Measurements from ENCODE around the gene MYO5A.

Gene MYO5A

DNA sequence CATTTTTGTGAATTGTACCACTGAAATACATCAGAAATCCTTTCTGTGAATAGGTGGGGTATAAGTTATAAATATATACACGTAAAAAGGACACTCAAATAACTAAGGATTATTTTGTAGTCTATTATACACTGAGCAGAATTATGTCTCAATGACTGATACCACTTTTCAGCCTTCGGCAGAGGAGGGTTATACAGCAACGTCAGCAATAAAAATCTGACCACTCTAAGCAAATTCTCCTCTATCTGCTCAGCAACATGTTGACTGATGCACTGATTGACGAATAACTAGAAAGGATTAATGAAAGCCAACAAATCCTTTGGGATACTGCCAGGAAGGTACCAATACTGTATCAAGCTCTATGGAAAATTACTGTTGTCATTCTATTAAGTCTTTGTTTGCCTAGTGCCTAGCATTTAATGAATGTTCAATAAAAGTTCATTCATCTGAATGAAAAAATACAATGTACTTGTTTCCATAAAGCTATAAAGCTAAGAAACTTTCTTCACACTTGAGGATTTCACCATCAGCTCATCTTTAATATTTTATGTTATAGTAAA, 34.9 kb upstream of the MYO5A start:
- DNase-seq = no peak
- Histone ChIP-seq H4K20me1 (ENCODE audit: insufficient read depth, low read length) (peaks cover 52% of the 10 kb centered on the region), H3K4me1 (ENCODE audit: low read length) (peaks cover 8% of the 10 kb centered on the region)

DNA sequence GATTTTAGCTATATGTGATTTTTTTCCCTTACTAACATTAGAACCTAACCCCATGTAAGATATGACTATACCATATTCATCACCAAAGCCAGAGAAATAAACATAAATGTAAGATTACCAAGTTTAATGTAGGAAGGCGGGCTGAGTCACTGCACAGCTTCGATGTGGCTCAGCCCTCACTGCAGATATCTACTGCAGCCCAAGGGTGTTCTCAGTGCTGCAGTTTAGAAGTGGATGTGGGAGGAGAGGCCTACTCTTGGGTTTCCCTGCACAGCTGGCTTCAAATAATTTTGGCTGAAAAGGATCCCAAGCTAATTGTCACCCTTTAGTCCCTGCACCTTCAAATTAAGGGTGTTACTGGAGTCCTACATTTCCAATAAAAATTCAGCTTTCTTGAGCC, 30.9 kb upstream of the MYO5A start:
- Histone ChIP-seq H3K4me3 (ENCODE audit: low read length) (no peak overlapping the region), H2AFZ (ENCODE audit: low read length) (no peak overlapping the region), H3F3A (ENCODE audit: insufficient read depth, low read length) (0 out of 2 replicates have a peak, but pooled peaks cover 13% of the 10 kb centered on the region), H3K9ac (ENCODE audit: low read length) (no peak overlapping the region), H3K36me3 (replicated peaks; ENCODE audit: insufficient read depth, low read length) (peaks cover 23% of the 10 kb centered on the region), H3K79me2 (ENCODE audit: low read length) (peaks cover 99% of the 10 kb centered on the region), H3K4me2 (ENCODE audit: low read depth, low read length) (no peak overlapping the region), H3K9me2 (replicated peaks; ENCODE audit: insufficient read depth, low read length) (no peaks in the 10 kb centered on the region), H3K27ac (ENCODE audit: low read length) (no peak overlapping the region), H3K9me3 (replicated peaks; ENCODE audit: insufficient read depth, low read length) (no peaks in the 10 kb centered on the region), H3K27me3 (replicated peaks; ENCODE audit: insufficient read depth, low read length) (no peaks in the 10 kb centered on the region), H3K4me1 (ENCODE audit: low read length) (no peaks in the 10 kb centered on the region), H4K20me1 (ENCODE audit: insufficient read depth, low read length) (peaks cover 53% of the 10 kb centered on the region)
- no peak for DNase-seq
- TF ChIP-seq, protein P1, sequence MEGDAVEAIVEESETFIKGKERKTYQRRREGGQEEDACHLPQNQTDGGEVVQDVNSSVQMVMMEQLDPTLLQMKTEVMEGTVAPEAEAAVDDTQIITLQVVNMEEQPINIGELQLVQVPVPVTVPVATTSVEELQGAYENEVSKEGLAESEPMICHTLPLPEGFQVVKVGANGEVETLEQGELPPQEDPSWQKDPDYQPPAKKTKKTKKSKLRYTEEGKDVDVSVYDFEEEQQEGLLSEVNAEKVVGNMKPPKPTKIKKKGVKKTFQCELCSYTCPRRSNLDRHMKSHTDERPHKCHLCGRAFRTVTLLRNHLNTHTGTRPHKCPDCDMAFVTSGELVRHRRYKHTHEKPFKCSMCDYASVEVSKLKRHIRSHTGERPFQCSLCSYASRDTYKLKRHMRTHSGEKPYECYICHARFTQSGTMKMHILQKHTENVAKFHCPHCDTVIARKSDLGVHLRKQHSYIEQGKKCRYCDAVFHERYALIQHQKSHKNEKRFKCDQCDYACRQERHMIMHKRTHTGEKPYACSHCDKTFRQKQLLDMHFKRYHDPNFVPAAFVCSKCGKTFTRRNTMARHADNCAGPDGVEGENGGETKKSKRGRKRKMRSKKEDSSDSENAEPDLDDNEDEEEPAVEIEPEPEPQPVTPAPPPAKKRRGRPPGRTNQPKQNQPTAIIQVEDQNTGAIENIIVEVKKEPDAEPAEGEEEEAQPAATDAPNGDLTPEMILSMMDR (IDR thresholded peaks at IDR 0.05; ENCODE audit: low read length) = no peak
- TF ChIP-seq EZH2 (optimal IDR thresholded peaks at IDR 0.05; ENCODE audit: low read depth, low read length) = no peak
- TF ChIP-seq EZH2phosphoT487 (IDR thresholded peaks at IDR 0.05; ENCODE audit: low read length) = no peak

More for the DNA sequence above, 34.9 kb upstream of the MYO5A start:
- TF ChIP-seq, protein P1 (IDR thresholded peaks at IDR 0.05; ENCODE audit: low read length) = no peak
- H3K36me3 ChIP-seq (replicated peaks; ENCODE audit: insufficient read depth, low read length) = peaks cover 14% of the 10 kb centered on the region
- H3K9me3 ChIP-seq (replicated peaks; ENCODE audit: insufficient read depth, low read length) = no peaks in the 10 kb centered on the region
- no peak overlapping the region for H3K4me3 ChIP-seq (ENCODE audit: low read length)
- peaks cover 100% of the 10 kb centered on the region for H3K79me2 ChIP-seq (ENCODE audit: low read length)
- H2AFZ ChIP-seq (ENCODE audit: low read length) = no peak overlapping the region
- H3K27ac ChIP-seq (ENCODE audit: low read length) = no peak overlapping the region
- H3K27me3 ChIP-seq (replicated peaks; ENCODE audit: insufficient read depth, low read length) = no peaks in the 10 kb centered on the region
- H3K9ac ChIP-seq (ENCODE audit: low read length) = no peak overlapping the region
- 0 out of 2 replicates have a peak, but pooled peaks cover 2% of the 10 kb centered on the region for H3F3A ChIP-seq (ENCODE audit: insufficient read depth, low read length)
- H3K9me2 ChIP-seq (replicated peaks; ENCODE audit: insufficient read depth, low read length) = no peaks in the 10 kb centered on the region
- no peak overlapping the region for H3K4me2 ChIP-seq (ENCODE audit: low read depth, low read length)

DNA sequence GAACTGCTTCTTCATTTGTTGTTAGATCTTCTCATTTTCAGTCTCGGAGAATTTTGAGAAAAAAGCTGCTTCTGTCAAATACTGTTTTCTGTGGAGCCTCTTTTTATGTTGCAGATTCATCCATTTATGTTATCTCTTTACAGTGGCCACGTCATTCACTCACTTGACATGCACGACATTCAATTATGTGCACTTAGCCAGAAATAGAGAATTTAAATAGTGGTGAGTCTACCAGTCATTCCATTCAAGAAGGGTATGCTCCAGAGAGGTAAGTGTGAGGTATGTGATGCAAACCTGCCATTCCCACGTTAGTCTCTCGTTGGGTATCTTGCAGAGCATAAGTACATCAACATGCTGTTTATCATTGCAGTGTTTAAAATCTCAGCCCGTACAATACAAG, 30.3 kb upstream of the MYO5A start:
- Histone ChIP-seq H2AFZ (ENCODE audit: low read length) (no peak overlapping the region), H3K9me2 (replicated peaks; ENCODE audit: insufficient read depth, low read length) (no peaks in the 10 kb centered on the region), H3K79me2 (ENCODE audit: low read length) (peaks cover 99% of the 10 kb centered on the region), H4K20me1 (ENCODE audit: insufficient read depth, low read length) (peaks cover 48% of the 10 kb centered on the region), H3F3A (ENCODE audit: insufficient read depth, low read length) (0 out of 2 replicates have a peak, but pooled peaks cover 13% of the 10 kb centered on the region), H3K27me3 (replicated peaks; ENCODE audit: insufficient read depth, low read length) (no peaks in the 10 kb centered on the region), H3K4me1 (ENCODE audit: low read length) (no peaks in the 10 kb centered on the region), H3K4me2 (ENCODE audit: low read depth, low read length) (no peak overlapping the region), H3K9me3 (replicated peaks; ENCODE audit: insufficient read depth, low read length) (no peaks in the 10 kb centered on the region), H3K4me3 (ENCODE audit: low read length) (no peak overlapping the region), H3K27ac (ENCODE audit: low read length) (no peak overlapping the region), H3K9ac (ENCODE audit: low read length) (no peak overlapping the region), H3K36me3 (replicated peaks; ENCODE audit: insufficient read depth, low read length) (peaks cover 23% of the 10 kb centered on the region)
- no peak for DNase-seq
- no peak for TF ChIP-seq EZH2 (optimal IDR thresholded peaks at IDR 0.05; ENCODE audit: low read depth, low read length)

DNA sequence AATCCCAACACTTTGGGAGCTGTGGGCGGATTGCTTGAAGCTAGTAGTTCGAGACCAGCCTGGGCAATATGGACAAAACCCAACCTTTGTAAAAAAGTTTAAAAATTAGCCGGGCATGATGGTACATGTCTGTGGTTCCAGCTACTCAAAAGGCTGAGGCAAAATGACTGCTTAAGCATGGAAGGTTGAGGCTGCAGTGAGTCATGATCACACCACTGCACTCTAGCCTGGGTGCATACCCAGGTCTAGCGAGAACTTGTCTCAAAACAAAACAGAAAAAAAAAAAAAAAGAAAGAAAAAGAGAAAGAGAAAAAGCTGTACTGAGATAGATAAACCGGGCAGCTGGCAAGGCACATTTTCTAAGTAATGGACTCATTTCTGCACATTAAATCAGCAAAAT, 29.5 kb upstream of the MYO5A start:
- no peak for DNase-seq
- Histone ChIP-seq H3K36me3 (replicated peaks; ENCODE audit: insufficient read depth, low read length) (peaks cover 23% of the 10 kb centered on the region), H3K27ac (ENCODE audit: low read length) (no peak overlapping the region)

More for the DNA sequence above, 29.5 kb upstream of the MYO5A start:
- TF ChIP-seq, protein P1 (IDR thresholded peaks at IDR 0.05; ENCODE audit: low read length) = no peak
- no peak for TF ChIP-seq EZH2phosphoT487 (IDR thresholded peaks at IDR 0.05; ENCODE audit: low read length)
- TF ChIP-seq EZH2 (optimal IDR thresholded peaks at IDR 0.05; ENCODE audit: low read depth, low read length) = no peak
- no peaks in the 10 kb centered on the region for H3K9me2 ChIP-seq (replicated peaks; ENCODE audit: insufficient read depth, low read length)
- no peak overlapping the region for H3K4me2 ChIP-seq (ENCODE audit: low read depth, low read length)
- 0 out of 2 replicates have a peak, but pooled peaks cover 13% of the 10 kb centered on the region for H3F3A ChIP-seq (ENCODE audit: insufficient read depth, low read length)
- peaks cover 2% of the 10 kb centered on the region; the same call in 1 of the 2 replicates for H3K4me1 ChIP-seq (ENCODE audit: low read length)
- H3K27me3 ChIP-seq (replicated peaks; ENCODE audit: insufficient read depth, low read length) = no peaks in the 10 kb centered on the region
- H4K20me1 ChIP-seq (ENCODE audit: insufficient read depth, low read length) = peaks cover 49% of the 10 kb centered on the region
- H3K9ac ChIP-seq (ENCODE audit: low read length) = no peak overlapping the region
- peaks cover 99% of the 10 kb centered on the region for H3K79me2 ChIP-seq (ENCODE audit: low read length)
- no peak overlapping the region for H3K4me3 ChIP-seq (ENCODE audit: low read length)
- H3K9me3 ChIP-seq (replicated peaks; ENCODE audit: insufficient read depth, low read length) = no peaks in the 10 kb centered on the region
- no peak overlapping the region for H2AFZ ChIP-seq (ENCODE audit: low read length)

Measured in MM.1S (cell line).